ENCODE results near the gene SGTB.
"Not testable (repeated sequence)": the region's sequence is repeated elsewhere in the genome, so short reads cannot be mapped to it uniquely, and the experiment has no call there.

Gene SGTB

GRCh38 chr5:65624571-65625555 is 97.0 kb downstream of the SGTB start, which contains the start of the genes SHLD3 and TRAPPC13:
Gene SHLD3, plus strand, starts transcription at chr5:65625027. Its CDS starts 4,561 bp downstream, at chr5:65629588.
Gene TRAPPC13, plus strand, starts transcription at chr5:65625027. Its CDS starts 34 bp downstream, at chr5:65625061.
- no peaks in the 10 kb centered on the region for H3K27me3 ChIP-seq (ENCODE audit: insufficient read depth, low read length, poor library complexity, severe bottlenecking)
- no peaks in the 10 kb centered on the region for H3K9me3 ChIP-seq (ENCODE audit: insufficient read depth, low read depth, low read length)
- H3K79me2 ChIP-seq (ENCODE audit: insufficient read depth, low read length) = peaks cover 67% of the 10 kb centered on the region
- TF ChIP-seq EZH2phosphoT487 (IDR thresholded peaks at IDR 0.05; ENCODE audit: borderline replicate concordance) = no peak
- no peak for TF ChIP-seq CTCF (conservative IDR thresholded peaks at IDR 0.05; ENCODE audit: low read length)
- H3K4me2 ChIP-seq (ENCODE audit: low read depth, low read length, poor library complexity, severe bottlenecking) = peak within 1 kb of the TSS; percentile 80
- H4K20me1 ChIP-seq (ENCODE audit: insufficient read depth, low read length, poor library complexity, severe bottlenecking) = peaks cover 7% of the 10 kb centered on the region
- no peaks in the 10 kb centered on the region for H3F3A ChIP-seq (ENCODE audit: low read depth)
- peak within 1 kb of the TSS; percentile 94 for H2AFZ ChIP-seq (ENCODE audit: low read length)
- H3K9me2 ChIP-seq (replicated peaks; ENCODE audit: low read depth, low read length) = no peaks in the 10 kb centered on the region
- peak within 1 kb of the TSS; percentile 84 for H3K9ac ChIP-seq (ENCODE audit: low read depth, low read length, poor library complexity, severe bottlenecking)
- peak within 1 kb of the TSS; percentile 96 for H3K4me3 ChIP-seq (ENCODE audit: low read length, poor library complexity, severe bottlenecking)
- H3K4me1 ChIP-seq (ENCODE audit: insufficient read depth, low read length, poor library complexity, severe bottlenecking) = peaks cover 38% of the 10 kb centered on the region
- H3K36me3 ChIP-seq (ENCODE audit: insufficient read depth, low read length) = no peaks in the 10 kb centered on the region

GRCh38 chr5:65624025-65624570 is 97.8 kb downstream of the SGTB start, which contains the start of gene TRIM23:
Gene TRIM23, minus strand, starts transcription at chr5:65624333. Its CDS starts 59 bp downstream, at chr5:65624274.
- Histone ChIP-seq H4K20me1 (ENCODE audit: insufficient read depth, low read length, poor library complexity, severe bottlenecking) (peaks cover 8% of the 10 kb centered on the region), H3K9ac (ENCODE audit: low read depth, low read length, poor library complexity, severe bottlenecking) (peak within 1 kb of the TSS; percentile 84), H2AFZ (ENCODE audit: low read length) (peak within 1 kb of the TSS; percentile 94), H3K4me2 (ENCODE audit: low read depth, low read length, poor library complexity, severe bottlenecking) (peak within 1 kb of the TSS; percentile 80), H3K27me3 (ENCODE audit: insufficient read depth, low read length, poor library complexity, severe bottlenecking) (no peaks in the 10 kb centered on the region), H3K4me3 (ENCODE audit: low read length, poor library complexity, severe bottlenecking) (peak within 1 kb of the TSS; percentile 96), H3F3A (ENCODE audit: low read depth) (no peaks in the 10 kb centered on the region), H3K4me1 (ENCODE audit: insufficient read depth, low read length, poor library complexity, severe bottlenecking) (peaks cover 33% of the 10 kb centered on the region), H3K9me3 (ENCODE audit: insufficient read depth, low read depth, low read length) (no peaks in the 10 kb centered on the region), H3K36me3 (ENCODE audit: insufficient read depth, low read length) (no peaks in the 10 kb centered on the region), H3K79me2 (ENCODE audit: insufficient read depth, low read length) (peaks cover 66% of the 10 kb centered on the region), H3K9me2 (replicated peaks; ENCODE audit: low read depth, low read length) (no peaks in the 10 kb centered on the region)
- TF ChIP-seq EZH2phosphoT487 (IDR thresholded peaks at IDR 0.05; ENCODE audit: borderline replicate concordance) (no peak), CTCF (conservative IDR thresholded peaks at IDR 0.05; ENCODE audit: low read length) (peak; percentile 15; the same call in 1 of the 2 replicates)

- TF ChIP-seq CTCF (conservative IDR thresholded peaks at IDR 0.05; ENCODE audit: low read length) (no peak), EZH2phosphoT487 (IDR thresholded peaks at IDR 0.05; ENCODE audit: borderline replicate concordance) (no peak)
- Histone ChIP-seq H2AFZ (ENCODE audit: low read length) (peak overlapping the region; percentile 94; the same call in 1 of the 2 replicates), H3K79me2 (ENCODE audit: insufficient read depth, low read length) (peaks cover 69% of the 10 kb centered on the region), H3K4me3 (ENCODE audit: low read length, poor library complexity, severe bottlenecking) (peak overlapping the region; percentile 96), H3K27me3 (ENCODE audit: insufficient read depth, low read length, poor library complexity, severe bottlenecking) (no peaks in the 10 kb centered on the region), H3K4me2 (ENCODE audit: low read depth, low read length, poor library complexity, severe bottlenecking) (peak overlapping the region; percentile 80), H4K20me1 (ENCODE audit: insufficient read depth, low read length, poor library complexity, severe bottlenecking) (peaks cover 10% of the 10 kb centered on the region), H3K9me3 (ENCODE audit: insufficient read depth, low read depth, low read length) (no peaks in the 10 kb centered on the region), H3K36me3 (ENCODE audit: insufficient read depth, low read length) (no peaks in the 10 kb centered on the region), H3F3A (ENCODE audit: low read depth) (no peaks in the 10 kb centered on the region), H3K4me1 (ENCODE audit: insufficient read depth, low read length, poor library complexity, severe bottlenecking) (peaks cover 33% of the 10 kb centered on the region), H3K9ac (ENCODE audit: low read depth, low read length, poor library complexity, severe bottlenecking) (peak overlapping the region; percentile 84), H3K9me2 (replicated peaks; ENCODE audit: low read depth, low read length) (no peaks in the 10 kb centered on the region)
Observed at GRCh38 chr5:65623482-65623881, 98.4 kb downstream of the SGTB start.

- Histone ChIP-seq H3K4me3 (ENCODE audit: low read length, poor library complexity, severe bottlenecking) (peak overlapping the region; percentile 96), H3K4me1 (ENCODE audit: insufficient read depth, low read length, poor library complexity, severe bottlenecking) (peaks cover 27% of the 10 kb centered on the region), H3K79me2 (ENCODE audit: insufficient read depth, low read length) (peaks cover 59% of the 10 kb centered on the region), H3K4me2 (ENCODE audit: low read depth, low read length, poor library complexity, severe bottlenecking) (peak overlapping the region; percentile 80)
- not testable (repeated sequence) for H3K9me2 ChIP-seq (replicated peaks; ENCODE audit: low read depth, low read length); H3F3A ChIP-seq (ENCODE audit: low read depth); H3K9me3 ChIP-seq (ENCODE audit: insufficient read depth, low read depth, low read length); H2AFZ ChIP-seq (ENCODE audit: low read length); H3K9ac ChIP-seq (ENCODE audit: low read depth, low read length, poor library complexity, severe bottlenecking); H3K27me3 ChIP-seq (ENCODE audit: insufficient read depth, low read length, poor library complexity, severe bottlenecking); H3K36me3 ChIP-seq (ENCODE audit: insufficient read depth, low read length); H4K20me1 ChIP-seq (ENCODE audit: insufficient read depth, low read length, poor library complexity, severe bottlenecking)
Observed at GRCh38 chr5:65621961-65622360, 99.9 kb downstream of the SGTB start.
